GM03348 (cell line): ENCODE measurements around the gene HIPK1.
"Not testable (repeated sequence)": the region's sequence is repeated elsewhere in the genome, so short reads cannot be mapped to it uniquely, and the experiment has no call there.

ENCODE experiments used
- DNase-seq: peaks from one replicate; pipeline ENCODE4 v3.0.0; 2012; ENCODE audit warnings: low spot score

HIPK1 gene

GRCh38 chr1:113945329-113945728, 16.2 kb downstream of the HIPK1 start:
- no peak for DNase-seq

- DNase-seq = no peak
Observed at GRCh38 chr1:113946112-113946511, 17.0 kb downstream of the HIPK1 start.

- no peak for DNase-seq
Observed at GRCh38 chr1:113946678-113947387, 17.7 kb downstream of the HIPK1 start.

GRCh38 chr1:113947388-113948107, 18.4 kb downstream of the HIPK1 start:
- DNase-seq = no peak

GRCh38 chr1:113948151-113948550, 19.0 kb downstream of the HIPK1 start:
- not testable (repeated sequence) for DNase-seq

GRCh38 chr1:113949007-113949406, 19.9 kb downstream of the HIPK1 start:
- peak; percentile 21 for DNase-seq

GRCh38 chr1:113950908-113951307, 21.8 kb downstream of the HIPK1 start:
- DNase-seq = no peak

- DNase-seq = no peak
Observed at GRCh38 chr1:113951719-113952118, 22.6 kb downstream of the HIPK1 start.

- no peak for DNase-seq
Observed at GRCh38 chr1:113957984-113958383, 28.9 kb downstream of the HIPK1 start.

- DNase-seq = no peak
Observed at GRCh38 chr1:113958691-113959090, 29.6 kb downstream of the HIPK1 start.

- DNase-seq = no peak
Observed at GRCh38 chr1:113963281-113963906, 34.3 kb downstream of the HIPK1 start.

- no peak for DNase-seq
Observed at GRCh38 chr1:113965703-113966412, 36.7 kb downstream of the HIPK1 start.

GRCh38 chr1:113972954-113973353, 43.8 kb downstream of the HIPK1 start:
- DNase-seq = no peak

- DNase-seq = peak; percentile 47
Observed at GRCh38 chr1:113975211-113975895, 46.2 kb downstream of the HIPK1 start.

- peak; percentile 58 for DNase-seq
Observed at GRCh38 chr1:113976609-113977278, 47.6 kb downstream of the HIPK1 start.

- DNase-seq = no peak
Observed at GRCh38 chr1:113977906-113978305, 48.8 kb downstream of the HIPK1 start.

GRCh38 chr1:113978863-113979702, 50.0 kb downstream of the HIPK1 start, which contains the start of gene OLFML3:
TSS of gene OLFML3 (plus strand) at chr1:113979474. CDS start at chr1:113979517, 43 bp downstream.
- peak; percentile 93 for DNase-seq

- DNase-seq = peak; percentile 45
Observed at GRCh38 chr1:113980110-113980509, 51.0 kb downstream of the HIPK1 start.

- DNase-seq = peak; percentile 91
Observed at GRCh38 chr1:113981962-113982931, 53.1 kb downstream of the HIPK1 start.
